Large intestine (tissue), 3 donors: Measurements from ENCODE around the gene STARD5. TPM values are rescaled to one million over a fixed set of nuclear protein-coding genes. Genes with fewer than 3 reads are reported as not detected.
"Not testable (repeated sequence)": the region's sequence is repeated elsewhere in the genome, so short reads cannot be mapped to it uniquely, and the experiment has no call there.

ENCODE experiments used
- DNase-seq, 2 donors: peaks; one replicate each; pipeline versions ENCODE4 v3.0.0 to v3.0.0-alpha.2; 2013
- H3K27ac ChIP-seq: one replicate; pipeline ENCODE4 v1.5.1; 2013; ENCODE audit warnings: low read length
- H3K27me3 ChIP-seq: 2 replicates; pipeline ENCODE4 v1.6.1; 2013; ENCODE audit warnings: low read length; ENCODE audit not compliant: control insufficient read depth, insufficient read depth
- H3K36me3 ChIP-seq: 2 replicates; pipeline ENCODE4 v1.6.1; 2013; ENCODE audit warnings: low read length; ENCODE audit not compliant: control insufficient read depth, insufficient read depth
- H3K4me1 ChIP-seq: one replicate; pipeline ENCODE4 v1.6.1; 2013; ENCODE audit warnings: low read length; ENCODE audit not compliant: control insufficient read depth, insufficient read depth
- H3K4me3 ChIP-seq: one replicate; pipeline ENCODE4 v1.5.1; 2013; ENCODE audit warnings: low read length
- H3K9me3 ChIP-seq: one replicate; pipeline ENCODE4 v1.6.1; 2013; ENCODE audit warnings: mild to moderate bottlenecking, low read depth, low read length, moderate library complexity; ENCODE audit not compliant: control insufficient read depth
- WGBS: methylation state at CpG from one replicate; pipeline ENCODE4 v1.1.5; 2013; ENCODE audit warnings: low lambda C conversion rate; ENCODE audit not compliant: insufficient coverage; 5-methylcytosine and 5-hydroxymethylcytosine counted together
- polyA plus RNA-seq: library from polyadenylated mRNA; unstranded; fragments of 120-200 nt; gene quantifications from one replicate; pipeline ENCODE4 v1.2.1, GENCODE V29; 2013

Gene STARD5
- polyA plus RNA-seq, 1 donor, result 31.2 TPM

GRCh38 chr15:81357180-81357686, 33.3 kb upstream of the STARD5 start:
- H3K9me3 ChIP-seq, result no peaks in the 10 kb centered on the region
- no peak overlapping the region for H3K27ac ChIP-seq
- DNase-seq, result no peak
- no peaks in the 10 kb centered on the region for H3K27me3 ChIP-seq
- no peaks in the 10 kb centered on the region for H3K4me1 ChIP-seq
- H3K4me3 ChIP-seq, result no peak overlapping the region
- no CpG with 5 or more reads among the region's 6 CpGs for WGBS
- no peaks in the 10 kb centered on the region for H3K36me3 ChIP-seq

- Histone ChIP-seq H3K4me3 (no peak overlapping the region), H3K4me1 (no peaks in the 10 kb centered on the region), H3K9me3 (no peaks in the 10 kb centered on the region), H3K27me3 (no peaks in the 10 kb centered on the region), H3K27ac (no peak overlapping the region), H3K36me3 (no peaks in the 10 kb centered on the region)
- DNase-seq, result no peak
- WGBS, result no CpG with 5 or more reads among the region's 5 CpGs
Observed at GRCh38 chr15:81356252-81356651, 32.3 kb upstream of the STARD5 start.

- Histone ChIP-seq H3K9me3 (no peaks in the 10 kb centered on the region), H3K27me3 (no peaks in the 10 kb centered on the region), H3K36me3 (no peaks in the 10 kb centered on the region), H3K27ac (no peak overlapping the region), H3K4me1 (no peaks in the 10 kb centered on the region), H3K4me3 (no peak overlapping the region)
- DNase-seq, result no peak
- no CpG with 5 or more reads among the region's 5 CpGs for WGBS
Observed at GRCh38 chr15:81351651-81352050, 27.7 kb upstream of the STARD5 start.

GRCh38 chr15:81349271-81349670, 25.3 kb upstream of the STARD5 start:
- no peak overlapping the region for H3K4me3 ChIP-seq
- H3K27ac ChIP-seq, result no peak overlapping the region
- H3K36me3 ChIP-seq, result no peaks in the 10 kb centered on the region
- no peak for DNase-seq
- WGBS, result no CpG with 5 or more reads among the region's 3 CpGs
- no peaks in the 10 kb centered on the region for H3K9me3 ChIP-seq
- no peaks in the 10 kb centered on the region for H3K4me1 ChIP-seq
- no peaks in the 10 kb centered on the region for H3K27me3 ChIP-seq

- H3K9me3 ChIP-seq, DNase-seq, H3K4me3 ChIP-seq, H3K27me3 ChIP-seq, H3K27ac ChIP-seq, H3K36me3 ChIP-seq, H3K4me1 ChIP-seq: not testable (repeated sequence)
- WGBS, result 100% methylated on average over 2 of the region's 11 CpGs
Observed at GRCh38 chr15:81348691-81349090, 24.8 kb upstream of the STARD5 start.

GRCh38 chr15:81347910-81348309, 24.0 kb upstream of the STARD5 start:
- WGBS, result no CpG with 5 or more reads among the region's 4 CpGs
- H3K4me3 ChIP-seq, result no peak overlapping the region
- H3K27me3 ChIP-seq, result no peaks in the 10 kb centered on the region
- H3K36me3 ChIP-seq, result no peaks in the 10 kb centered on the region
- no peak overlapping the region for H3K27ac ChIP-seq
- H3K9me3 ChIP-seq, result no peaks in the 10 kb centered on the region
- H3K4me1 ChIP-seq, result no peaks in the 10 kb centered on the region
- no peak for DNase-seq

- Histone ChIP-seq H3K27ac (no peak overlapping the region), H3K9me3 (no peaks in the 10 kb centered on the region), H3K4me1 (no peaks in the 10 kb centered on the region), H3K27me3 (no peaks in the 10 kb centered on the region), H3K36me3 (no peaks in the 10 kb centered on the region), H3K4me3 (no peak overlapping the region)
- WGBS, result no CpG with 5 or more reads among the region's 2 CpGs
- DNase-seq, result no peak
Observed at GRCh38 chr15:81346611-81347010, 22.7 kb upstream of the STARD5 start.

GRCh38 chr15:81343371-81343770, 19.4 kb upstream of the STARD5 start:
- Histone ChIP-seq H3K4me3 (no peak overlapping the region), H3K4me1 (no peaks in the 10 kb centered on the region), H3K27me3 (no peaks in the 10 kb centered on the region), H3K36me3 (peaks cover 2% of the 10 kb centered on the region), H3K9me3 (no peaks in the 10 kb centered on the region), H3K27ac (no peak overlapping the region)
- no CpG with 5 or more reads among the region's 4 CpGs for WGBS
- no peak for DNase-seq

GRCh38 chr15:81341351-81341750, 17.4 kb upstream of the STARD5 start:
- 100% methylated on average over 1 of the region's 4 CpGs for WGBS
- no peaks in the 10 kb centered on the region for H3K9me3 ChIP-seq
- peaks cover 5% of the 10 kb centered on the region for H3K36me3 ChIP-seq
- H3K4me3 ChIP-seq, result no peak overlapping the region
- DNase-seq, result no peak
- no peaks in the 10 kb centered on the region for H3K27me3 ChIP-seq
- no peak overlapping the region for H3K27ac ChIP-seq
- H3K4me1 ChIP-seq, result no peaks in the 10 kb centered on the region

GRCh38 chr15:81339851-81340250, 15.9 kb upstream of the STARD5 start:
- H3K27ac ChIP-seq, result no peak overlapping the region
- WGBS, result no CpG with 5 or more reads among the region's 4 CpGs
- no peaks in the 10 kb centered on the region for H3K27me3 ChIP-seq
- H3K36me3 ChIP-seq, result peaks cover 5% of the 10 kb centered on the region
- H3K4me1 ChIP-seq, result peaks cover 12% of the 10 kb centered on the region
- H3K4me3 ChIP-seq, result no peak overlapping the region
- no peak for DNase-seq
- H3K9me3 ChIP-seq, result no peaks in the 10 kb centered on the region

- Histone ChIP-seq H3K27me3 (no peaks in the 10 kb centered on the region), H3K36me3 (peaks cover 5% of the 10 kb centered on the region), H3K4me1 (peaks cover 17% of the 10 kb centered on the region), H3K4me3 (no peak overlapping the region), H3K27ac (no peak overlapping the region), H3K9me3 (no peaks in the 10 kb centered on the region)
- DNase-seq, result no peak
- no CpG with 5 or more reads among the region's 5 CpGs for WGBS
Observed at GRCh38 chr15:81339321-81339720, 15.4 kb upstream of the STARD5 start.
